Stimulated activated CD4-positive, alpha-beta T cell treated with anti-CD3 and anti-CD28 coated beads, Interleukin-1b, Interleukin-23, amount 100 ng/mL, for 1 hour (primary cell): ENCODE measurements around the gene THSD7B.

Experiments
- DNase-seq, 2 donors: peaks; one replicate each; pipeline ENCODE4 v3.0.0-alpha.2; 2020; ENCODE audit warnings: low read depth in 2 of 2

Gene THSD7B

DNA sequence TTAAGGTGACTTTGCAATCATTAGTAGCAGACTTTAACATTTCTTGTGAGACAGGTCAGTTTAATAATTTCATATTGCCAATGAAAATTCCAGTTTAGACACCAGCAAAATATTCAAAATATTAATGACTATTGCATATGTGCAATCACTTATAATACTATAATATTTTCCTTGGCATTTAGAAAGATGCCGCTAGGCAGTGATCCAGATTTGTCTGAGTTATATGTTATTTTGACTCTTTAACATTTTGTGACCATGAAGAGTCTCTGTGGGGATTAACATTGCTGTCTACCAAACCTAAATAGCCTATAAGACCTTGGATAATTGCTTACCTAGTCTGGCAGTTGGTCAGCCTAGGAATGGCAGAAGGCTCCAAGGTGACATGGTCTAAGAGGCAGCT lies 389.6 kb downstream of the THSD7B start:
- no peak for DNase-seq

DNA sequence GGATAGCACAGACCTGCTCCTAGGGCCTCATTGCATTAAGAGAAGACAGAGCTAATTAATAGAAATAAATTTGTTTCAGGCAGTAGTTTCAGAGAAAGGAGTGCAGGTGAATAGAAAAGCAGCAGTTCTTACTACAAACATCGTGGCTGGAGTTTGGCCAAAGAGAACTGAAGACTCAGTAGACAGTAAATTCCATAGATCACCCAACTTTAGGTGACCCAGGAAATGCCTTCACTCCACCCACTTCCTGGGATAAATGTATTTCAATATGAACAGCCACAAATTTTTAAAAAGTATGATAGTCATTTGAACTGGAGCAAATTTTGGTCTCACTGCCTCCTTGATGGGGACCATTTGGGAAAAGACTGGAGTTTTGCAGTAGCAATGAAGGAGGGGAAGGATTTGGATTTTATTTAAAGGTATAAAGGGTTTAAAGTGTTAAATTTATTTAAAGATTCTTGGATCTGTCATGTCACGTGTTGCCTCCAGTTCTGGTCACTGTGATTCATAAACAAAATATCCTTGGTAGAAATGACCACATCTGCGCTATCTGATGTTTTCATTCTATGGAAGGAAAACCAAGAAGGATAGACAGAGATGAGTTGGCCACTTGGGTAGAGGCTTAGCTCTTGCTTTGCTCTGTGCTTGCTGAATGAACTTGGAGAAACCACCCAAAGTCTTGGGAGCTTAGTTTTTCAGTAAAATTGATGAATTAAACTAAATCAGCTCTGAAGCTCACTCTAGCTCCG lies 390.2 kb downstream of the THSD7B start:
- DNase-seq = no peak

DNA sequence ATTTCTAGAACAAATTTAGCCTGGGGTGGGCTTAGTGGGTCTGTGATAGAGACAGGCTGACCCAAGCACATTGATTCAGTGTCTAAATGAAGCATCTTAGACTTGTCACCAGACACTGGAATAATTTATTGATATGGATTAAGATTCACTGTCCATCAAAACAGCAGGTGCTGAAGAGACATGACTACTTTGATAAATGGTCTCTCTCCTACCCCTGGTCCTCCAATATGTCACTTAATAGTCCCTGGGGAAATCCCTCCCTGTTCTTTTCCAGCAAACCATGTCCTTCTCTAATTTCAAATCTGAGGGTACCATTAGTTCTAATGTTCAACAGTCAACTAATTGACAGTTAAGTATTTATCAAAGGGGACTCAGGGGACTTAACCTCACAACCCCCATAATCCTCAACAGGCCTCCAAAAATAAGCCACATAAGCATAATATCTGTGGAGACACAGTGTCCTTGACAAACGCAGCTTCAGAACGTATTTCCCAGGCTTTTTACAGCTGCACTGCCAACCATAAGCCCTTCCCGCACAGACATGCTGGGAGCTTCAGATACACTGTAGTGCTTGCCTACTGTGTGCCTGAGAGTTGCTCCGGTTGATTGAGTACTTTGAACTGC lies 391.0 kb downstream of the THSD7B start:
- DNase-seq = no peak

DNA sequence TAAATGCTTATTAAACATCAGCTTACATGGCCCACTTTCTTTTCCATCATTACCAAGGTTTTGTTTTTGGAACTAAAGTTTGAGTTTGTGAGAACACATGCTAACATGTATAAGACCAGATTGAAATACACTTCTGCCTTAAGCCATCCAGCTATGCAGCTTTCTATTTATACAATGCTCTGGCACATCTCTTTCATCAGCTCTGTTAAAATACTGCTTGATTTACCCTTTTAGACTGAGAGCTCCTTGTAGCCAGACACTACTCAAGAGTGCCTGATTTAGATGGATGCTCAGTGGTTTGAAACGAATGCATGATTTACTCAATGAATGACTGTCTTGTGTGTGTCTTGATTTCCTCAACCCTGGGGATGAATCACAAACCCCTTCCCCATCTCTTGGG lies 392.5 kb downstream of the THSD7B start:
- DNase-seq = no peak

DNA sequence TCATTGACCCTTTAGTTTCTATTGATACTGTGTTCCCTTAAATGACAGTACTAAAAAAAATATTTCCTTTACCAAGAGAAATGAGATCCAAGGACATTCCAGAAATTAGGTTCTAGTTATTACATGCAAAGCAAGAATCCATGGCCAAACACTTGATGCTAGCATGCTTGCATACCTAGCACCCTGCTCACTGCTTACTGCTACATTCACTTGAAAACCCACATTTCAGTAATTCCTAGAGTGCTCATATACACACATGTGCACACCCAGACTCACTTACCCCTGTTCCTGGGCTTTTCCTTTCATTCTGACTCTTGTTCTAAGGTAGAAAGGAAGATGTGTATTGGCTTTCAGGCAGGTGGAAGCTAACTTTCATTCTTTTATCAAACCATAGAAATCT lies 395.9 kb downstream of the THSD7B start:
- no peak for DNase-seq

DNA sequence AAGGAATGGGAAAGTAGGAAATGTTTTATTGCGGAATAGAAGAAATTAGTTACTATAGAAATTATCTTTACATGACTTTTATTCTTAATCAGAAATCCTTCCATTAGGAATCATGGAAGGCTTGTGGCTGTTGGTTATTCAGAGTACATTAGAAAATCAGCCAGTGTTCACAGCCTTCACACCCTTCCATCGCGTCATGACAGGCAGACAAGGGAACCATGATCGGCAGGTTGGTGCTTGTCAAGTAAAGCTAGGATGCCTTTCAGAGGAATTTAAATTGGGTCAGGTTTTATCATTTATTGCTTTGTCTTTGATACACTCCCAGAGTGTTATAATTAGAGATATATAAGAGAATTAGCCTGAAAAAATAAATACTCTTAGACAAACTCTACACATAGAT lies 400.6 kb downstream of the THSD7B start:
- no peak for DNase-seq

DNA sequence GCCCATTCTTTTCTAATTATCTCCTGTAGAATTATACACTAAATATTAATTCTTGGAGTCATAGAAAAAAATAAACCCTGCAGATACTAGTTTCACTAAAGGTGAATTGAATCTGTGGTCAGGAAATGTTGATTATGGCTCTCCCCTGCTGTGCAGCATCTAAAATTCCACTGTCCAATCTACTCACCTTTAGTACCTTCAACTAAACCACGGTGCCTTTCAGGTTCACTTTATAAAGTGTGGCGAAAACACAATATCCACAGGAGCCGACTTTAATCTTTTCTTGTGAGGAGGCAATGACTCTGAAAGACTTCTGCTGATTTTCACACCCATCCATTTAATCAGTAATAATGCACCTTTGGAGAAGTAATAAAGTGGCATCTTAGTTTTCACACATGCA lies 402.3 kb downstream of the THSD7B start:
- DNase-seq = no peak

DNA sequence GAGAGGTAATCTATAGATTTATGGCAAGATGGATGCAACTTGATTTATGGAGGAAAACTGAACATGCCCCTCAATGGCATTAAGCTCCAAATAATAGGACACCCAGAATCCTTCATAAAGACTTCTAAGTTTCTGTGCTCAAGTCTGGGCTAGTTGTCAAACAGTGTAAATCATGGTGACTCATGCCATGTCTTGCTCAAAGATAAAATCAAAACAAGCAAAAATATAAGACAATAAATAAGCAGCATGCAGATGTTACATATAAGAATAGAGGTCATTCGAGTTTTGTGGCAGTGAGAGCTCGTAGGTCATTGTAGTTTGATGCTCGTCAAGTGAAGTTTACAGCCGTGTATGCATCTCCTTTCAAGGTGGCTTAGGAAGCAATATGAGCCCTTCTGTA lies 403.2 kb downstream of the THSD7B start:
- no peak for DNase-seq

DNA sequence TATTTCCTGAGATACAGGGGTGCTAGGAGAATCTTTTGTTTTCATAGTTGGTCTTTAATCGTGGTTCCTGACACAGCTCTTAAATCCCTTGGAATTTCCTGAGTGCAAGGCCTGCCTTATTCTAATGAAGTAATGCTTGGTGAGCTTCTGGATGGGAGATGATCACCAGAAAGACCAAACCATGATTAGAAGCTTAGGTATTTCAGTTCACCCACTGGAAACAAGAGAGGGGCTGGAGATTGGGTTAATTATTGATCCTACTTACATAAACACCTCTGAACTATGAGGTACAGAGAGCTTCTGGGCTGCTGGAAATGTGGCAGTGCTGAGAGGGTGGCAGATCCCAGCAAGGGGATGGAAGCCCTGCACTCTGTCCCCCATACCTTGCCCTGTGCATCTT lies 406.8 kb downstream of the THSD7B start:
- DNase-seq = no peak

DNA sequence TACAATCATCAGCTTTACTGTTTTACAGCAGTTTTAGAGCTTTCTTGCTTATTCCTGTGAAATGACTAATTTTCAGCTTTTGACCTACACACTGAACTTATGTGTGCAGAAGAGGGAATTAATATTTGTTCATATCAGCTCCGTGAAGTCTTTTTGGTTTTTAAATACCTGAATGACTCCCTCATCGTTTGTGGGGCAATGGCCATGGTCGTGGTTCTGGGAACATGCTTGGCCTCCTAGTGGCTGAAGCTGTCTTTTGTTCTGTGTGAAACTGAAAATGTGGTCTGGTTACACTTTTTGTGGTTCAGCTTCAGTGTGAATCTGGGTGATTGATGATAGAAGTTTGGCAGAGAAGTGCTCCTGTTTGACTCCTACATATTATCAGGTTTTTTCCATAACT lies 408.1 kb downstream of the THSD7B start:
- DNase-seq = no peak

DNA sequence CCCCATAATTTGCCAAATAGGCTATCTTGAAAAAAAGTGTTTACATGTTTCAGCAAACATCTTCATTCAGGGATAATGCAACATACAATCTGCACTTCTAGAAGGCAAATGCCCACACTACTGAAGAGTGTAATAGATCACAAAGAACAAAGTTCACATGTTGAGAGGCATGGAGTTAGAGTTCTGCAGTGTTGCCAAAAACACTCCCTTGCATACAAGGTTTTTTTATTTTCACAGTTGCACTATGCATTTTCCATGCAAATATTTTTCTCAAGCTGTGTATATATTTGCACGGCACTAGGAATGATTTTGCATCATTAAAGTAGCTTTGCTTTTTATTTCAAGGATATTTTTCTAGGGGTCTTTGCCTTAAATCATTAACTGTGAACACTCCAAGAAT lies 409.9 kb downstream of the THSD7B start:
- no peak for DNase-seq

DNA sequence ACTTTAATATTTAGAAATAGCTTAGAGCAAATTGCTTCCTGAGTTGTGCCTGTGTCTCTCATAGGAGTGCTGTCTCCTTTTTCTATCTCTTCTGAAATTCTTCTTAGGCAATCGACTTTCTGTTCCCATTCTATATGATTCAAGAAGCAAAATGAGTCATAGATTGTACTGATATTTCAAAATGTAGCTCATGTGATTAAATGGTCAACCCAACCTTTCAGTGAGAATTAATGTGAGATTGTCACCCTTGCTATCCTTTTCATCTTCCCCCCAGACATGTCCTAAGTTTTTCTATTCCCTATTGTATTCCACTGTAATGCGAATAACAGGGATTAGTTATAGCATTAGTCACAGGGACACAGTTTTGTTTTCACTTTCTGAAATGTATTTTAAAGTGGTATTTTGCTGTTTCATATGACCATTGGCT lies 413.6 kb downstream of the THSD7B start:
- no peak for DNase-seq

DNA sequence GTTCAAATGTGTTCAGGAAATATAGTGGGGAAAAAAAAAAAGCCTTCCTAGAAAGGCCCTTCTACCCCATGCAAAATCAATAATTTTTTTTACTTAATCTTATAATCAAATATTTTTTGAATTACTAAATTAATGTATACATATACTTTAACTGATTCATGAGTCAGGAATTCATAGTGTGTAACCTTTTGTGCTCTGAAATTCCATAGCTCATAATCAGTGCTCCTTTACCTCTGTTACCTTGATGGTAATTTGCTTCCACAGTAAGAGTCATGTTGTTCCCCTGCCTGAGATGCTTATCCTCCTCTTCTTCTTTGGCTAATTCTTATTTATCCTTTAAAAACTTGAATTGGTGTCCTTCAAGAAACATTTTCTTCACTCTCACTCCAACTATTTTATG lies 414.2 kb downstream of the THSD7B start:
- no peak for DNase-seq

DNA sequence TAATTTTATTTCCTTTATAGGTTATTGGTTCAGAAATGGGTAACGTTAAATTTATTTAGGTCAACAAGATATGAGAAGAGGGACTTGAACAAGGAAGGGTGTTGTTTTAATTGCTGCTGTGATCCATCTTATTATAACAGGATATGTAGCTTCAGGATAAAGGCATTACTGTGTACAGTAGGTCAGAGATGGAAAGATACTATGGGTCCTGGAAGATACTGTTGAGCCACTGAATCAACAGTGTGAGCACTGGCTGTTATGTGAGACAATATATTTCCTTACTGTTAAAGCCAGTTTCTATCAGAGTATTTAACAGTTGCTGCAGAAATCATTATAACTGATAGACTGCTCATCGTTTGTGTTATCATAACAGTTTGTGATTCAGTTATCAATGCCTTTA lies 414.7 kb downstream of the THSD7B start:
- no peak for DNase-seq

DNA sequence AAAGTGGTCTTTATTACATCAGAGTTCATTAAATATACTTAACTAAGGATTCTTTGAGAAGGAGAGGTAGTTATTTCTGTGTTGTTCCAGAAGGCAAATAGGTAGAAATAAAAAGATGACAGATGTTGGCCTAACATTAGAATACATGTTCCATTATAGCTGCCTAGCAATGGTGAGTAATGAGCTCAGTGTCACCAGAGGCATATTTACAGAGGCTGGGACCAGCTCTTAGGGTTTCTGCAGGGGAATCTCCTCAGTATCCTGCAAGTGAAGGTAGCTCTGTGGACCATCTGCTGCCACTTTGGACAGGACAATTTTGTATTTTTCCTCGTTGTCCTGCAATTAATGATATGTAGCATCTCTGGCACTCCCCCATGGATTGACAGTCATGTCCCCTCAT lies 416.0 kb downstream of the THSD7B start:
- DNase-seq = no peak

DNA sequence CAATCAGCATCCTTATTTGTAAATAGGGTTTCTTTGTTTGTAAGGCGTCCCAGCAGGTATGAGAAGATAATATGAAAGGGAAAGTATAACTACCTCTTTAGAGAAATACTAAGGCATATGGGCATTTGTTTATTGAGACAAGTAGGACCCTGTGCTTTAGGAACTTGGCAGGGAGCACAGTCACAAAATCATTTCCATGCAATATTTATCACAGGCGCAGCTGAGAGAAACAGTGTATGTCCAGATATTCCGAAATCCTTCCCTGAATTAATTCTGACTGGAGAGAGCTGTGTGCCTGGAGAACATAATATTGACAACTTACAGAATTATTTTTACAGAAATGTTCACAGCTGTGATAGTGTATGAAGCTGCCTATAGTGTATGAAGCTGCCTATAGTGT lies 416.7 kb downstream of the THSD7B start:
- DNase-seq = no peak

DNA sequence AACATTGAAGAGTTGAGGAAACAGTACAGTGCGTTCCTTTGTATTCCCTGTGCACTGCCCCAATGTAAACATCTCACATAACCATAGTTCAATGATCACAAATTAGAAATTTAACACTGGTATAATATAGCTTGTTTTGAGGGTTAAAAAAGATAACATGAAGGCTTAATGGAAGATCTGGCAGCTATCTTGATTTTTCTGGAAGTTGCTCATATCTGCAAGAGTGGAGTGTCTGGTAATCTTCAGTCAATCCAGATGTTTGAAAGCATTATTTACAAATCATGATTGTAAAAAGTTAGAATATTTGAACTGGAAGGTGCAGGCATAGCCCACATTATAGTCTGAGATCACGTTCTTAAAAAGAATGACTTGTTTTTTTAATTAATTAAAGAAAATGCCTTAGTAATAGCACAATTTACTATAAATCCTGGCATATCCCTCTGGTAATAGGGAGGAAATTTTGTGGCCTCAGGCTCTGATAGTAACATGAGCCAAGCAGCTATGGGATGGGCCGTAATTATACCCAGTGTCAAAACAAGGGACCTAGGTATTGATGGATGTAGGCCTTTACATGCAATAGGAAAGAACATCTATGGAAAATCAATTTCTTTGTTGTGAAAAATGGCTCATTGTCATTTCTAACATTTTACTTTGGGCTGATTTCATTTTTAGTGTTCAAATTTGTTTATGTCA lies 418.0 kb downstream of the THSD7B start:
- no peak for DNase-seq

DNA sequence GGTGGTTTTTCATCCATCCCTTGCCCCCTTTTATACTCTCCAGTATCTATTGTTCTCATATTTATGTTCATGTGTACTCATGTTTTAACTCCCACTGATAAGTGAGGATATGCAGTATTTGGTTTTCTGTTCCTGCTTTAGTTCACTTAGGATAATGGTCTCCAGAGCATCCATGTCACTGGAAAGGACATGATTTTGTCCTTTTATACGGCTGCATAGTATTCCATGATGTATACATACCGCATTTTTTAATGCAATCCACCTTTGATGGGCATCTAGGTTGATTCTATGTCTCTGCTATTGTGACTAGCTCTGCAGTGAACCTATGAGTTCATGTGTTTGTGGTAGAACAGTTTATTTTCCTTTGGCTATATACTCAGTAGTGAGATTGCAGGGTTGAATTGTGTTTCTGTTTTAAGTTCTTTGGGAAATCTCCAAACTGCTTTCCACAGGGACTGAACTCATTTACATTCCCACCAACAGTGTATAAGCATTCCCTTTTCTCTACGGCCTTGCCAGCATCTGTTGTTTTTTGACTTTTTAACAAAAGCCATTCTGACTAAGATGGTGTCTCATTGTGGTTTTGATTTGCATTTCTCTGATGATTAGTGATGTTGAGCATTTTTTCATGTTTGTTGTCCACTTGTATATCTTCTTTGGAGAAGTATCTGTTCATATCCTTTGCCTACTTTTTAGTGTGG lies 420.2 kb downstream of the THSD7B start:
- no peak for DNase-seq

DNA sequence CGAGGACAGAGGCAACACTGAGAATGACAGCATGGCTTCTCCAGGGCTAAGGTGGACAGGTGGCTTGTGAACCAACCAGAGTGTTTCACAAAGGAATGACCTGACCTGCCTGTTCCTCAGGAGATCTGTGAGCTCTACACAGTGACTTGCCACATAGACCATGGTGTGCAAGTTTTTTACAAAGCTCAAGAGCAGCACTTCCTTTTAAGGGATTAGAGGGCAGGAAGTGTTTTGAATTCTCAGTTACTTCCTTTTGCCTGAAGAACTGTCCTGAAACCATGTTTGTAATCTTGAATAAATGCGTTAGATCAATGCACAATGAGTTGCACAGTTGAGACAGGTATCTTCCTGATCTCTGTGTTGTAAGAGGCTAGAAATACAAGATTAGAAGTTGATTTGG lies 421.9 kb downstream of the THSD7B start:
- no peak for DNase-seq

DNA sequence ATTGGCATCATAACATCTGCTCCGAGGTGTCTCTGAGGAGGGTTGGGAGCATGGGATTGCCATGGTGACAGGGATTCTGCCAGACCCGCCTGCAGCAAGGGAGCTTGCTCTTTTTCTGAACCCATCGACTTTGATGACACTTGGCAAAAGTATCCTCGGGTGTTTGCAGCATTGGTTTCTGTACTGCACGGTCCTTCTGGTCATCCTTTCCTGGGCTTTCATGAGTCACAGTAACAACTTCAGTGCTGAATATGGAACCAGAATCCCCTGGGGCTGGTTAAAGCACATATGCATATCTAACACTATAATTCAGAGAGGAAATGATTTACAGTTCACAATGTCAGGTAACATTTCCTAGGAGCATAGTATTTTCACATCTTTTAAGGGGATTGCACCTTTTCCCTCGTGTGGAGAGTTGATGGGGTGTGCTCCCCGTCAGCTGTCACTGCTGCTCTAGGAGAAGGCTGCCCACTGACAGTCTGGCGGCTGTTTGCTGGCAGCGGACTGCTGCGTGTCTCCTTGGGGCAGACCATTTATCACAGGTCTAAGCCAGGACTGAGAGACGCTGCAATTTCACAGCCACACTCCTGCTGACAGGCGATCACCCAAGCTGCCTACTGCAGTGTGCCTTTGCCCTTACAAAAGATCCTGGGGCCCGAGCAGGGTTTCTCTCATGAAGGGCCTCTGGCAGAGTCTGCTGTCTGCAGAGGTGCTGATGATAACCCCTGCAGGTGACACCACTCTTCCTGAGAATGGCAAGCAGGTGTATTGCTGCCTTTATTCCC lies 425.3 kb downstream of the THSD7B start:
- DNase-seq = no peak

DNA sequence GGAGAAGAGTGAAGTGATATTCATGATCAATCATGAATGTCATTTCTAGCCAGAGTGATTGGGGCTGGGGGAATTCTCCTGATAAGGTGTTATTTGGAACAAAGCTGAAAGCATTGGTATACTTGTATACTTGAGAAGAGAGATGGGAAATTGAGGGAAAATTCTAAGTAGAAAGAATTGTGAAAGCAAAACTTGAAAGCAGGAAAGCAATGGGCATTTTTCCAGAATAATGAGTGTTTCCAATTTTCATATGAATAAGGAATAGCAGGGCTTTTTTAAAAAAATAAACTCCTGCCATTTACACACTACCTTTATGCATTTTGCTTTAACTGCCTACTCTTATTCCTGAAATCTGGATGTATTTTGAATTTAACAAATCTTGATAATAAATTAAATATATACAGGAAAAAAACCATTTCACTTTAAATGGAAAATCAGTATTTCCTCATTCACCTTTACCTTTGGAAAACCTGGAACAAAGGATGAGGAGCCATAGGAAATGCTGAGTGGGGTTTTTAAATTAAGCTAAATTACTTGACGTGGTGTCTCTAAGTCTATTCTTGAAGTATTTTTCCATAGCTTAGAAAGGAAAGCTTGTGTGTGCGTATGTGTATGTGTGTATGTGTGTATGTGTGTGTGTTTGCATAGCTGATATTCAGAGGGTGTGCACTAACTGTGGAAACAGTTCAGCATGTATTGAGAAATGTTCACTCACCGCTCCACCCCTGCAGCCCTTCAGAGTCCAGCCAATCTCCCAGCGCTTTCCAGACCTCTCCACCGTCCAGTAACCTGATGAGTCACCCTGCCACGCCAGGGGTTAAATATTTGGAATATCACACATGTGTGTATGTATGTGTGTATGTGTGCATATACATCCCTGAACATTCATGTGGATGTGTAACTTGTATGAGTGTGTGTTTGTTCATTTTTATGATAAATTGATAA lies 427.3 kb downstream of the THSD7B start:
- no peak for DNase-seq
